ENCODE data around the gene PPP2R2B.

PPP2R2B gene

DNA sequence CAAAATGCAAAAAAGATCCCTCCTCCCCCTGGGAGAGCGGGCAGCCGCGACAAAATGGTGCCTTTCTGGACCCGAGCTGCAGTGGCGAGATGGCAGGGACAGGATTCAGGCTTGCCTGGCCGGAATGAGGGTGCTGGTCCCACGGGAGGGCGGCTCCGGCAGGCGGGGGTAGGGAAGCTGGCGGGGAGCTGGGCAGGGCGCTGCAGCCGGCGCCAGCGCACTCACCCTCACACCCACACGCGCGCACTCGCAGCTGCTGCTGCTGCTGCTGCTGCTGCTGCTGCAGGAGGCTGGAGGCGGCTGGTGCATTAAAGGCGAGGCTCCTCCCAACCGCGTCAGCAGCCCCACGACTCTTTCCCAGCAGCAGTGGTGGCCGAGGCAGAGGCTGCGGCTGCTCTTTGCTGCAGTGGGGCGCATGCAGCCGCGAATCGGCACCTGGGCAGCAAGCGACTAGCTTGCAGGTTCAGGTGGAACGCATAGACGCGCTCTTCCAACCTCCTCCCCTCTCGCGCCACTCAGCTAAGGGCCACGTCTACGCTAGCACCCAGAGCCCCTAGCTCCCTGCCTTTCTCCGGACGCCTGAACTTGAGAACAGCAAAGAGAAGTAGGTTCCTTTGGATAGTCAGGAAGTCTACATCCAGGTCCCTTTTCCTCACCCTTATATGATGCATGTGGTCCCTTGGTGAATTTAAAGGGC, at the start of gene PPP2R2B:
Gene PPP2R2B (minus strand): TSS at position 282 of the 697 bp plus-strand sequence.
- peak; percentile 53 for DNase-seq

GRCh38 chr5:146924132-146924531, 45.6 kb upstream of the PPP2R2B start:
- DNase-seq = no peak

DNA sequence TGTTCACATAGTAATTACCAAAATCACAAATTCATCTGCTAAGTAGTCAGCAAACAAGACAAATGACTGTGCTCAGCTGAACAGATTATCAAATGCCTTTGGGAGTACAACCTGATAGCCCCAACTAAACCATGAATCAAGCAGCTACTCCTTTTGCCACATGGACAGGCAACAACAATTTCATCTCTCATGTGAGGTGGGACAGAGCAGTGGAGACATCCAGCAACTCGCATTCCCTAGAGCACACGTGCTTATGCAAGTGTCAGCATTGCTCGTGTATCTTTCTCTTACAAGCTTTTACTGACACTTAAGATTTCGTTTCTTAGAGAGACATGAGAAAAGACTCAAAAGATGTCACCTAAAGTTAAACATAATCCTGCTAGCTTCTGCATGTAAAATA, 42.7 kb upstream of the PPP2R2B start:
- DNase-seq = no peak

- DNase-seq = no peak
These were observed 41.9 kb upstream of the PPP2R2B start for GRCh38 chr5:146920351-146920881.

- no peak for DNase-seq
These were observed 40.7 kb upstream of the PPP2R2B start for GRCh38 chr5:146919304-146919703.

- no peak for DNase-seq
These were observed 39.4 kb upstream of the PPP2R2B start for GRCh38 chr5:146917931-146918330.

DNA sequence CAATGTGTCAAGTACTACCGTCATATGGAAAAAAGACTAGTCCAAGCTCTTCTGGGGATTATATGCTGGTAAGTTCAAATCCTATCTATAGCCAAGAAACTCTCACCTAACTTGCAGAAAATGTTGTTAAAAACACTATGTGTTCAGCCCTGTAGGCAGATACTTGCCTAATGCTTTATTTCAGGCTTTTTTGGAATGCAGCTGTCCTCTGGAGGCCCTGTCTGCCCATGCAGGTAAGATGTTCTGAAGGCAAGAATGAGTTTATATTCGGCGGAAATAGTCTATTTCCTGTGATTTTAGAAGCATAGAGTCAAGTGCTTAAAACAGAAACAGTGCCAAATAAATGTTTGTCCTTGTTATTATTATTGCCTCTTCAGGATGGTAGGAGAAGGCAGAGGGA, 34.3 kb upstream of the PPP2R2B start:
- no peak for DNase-seq

DNA sequence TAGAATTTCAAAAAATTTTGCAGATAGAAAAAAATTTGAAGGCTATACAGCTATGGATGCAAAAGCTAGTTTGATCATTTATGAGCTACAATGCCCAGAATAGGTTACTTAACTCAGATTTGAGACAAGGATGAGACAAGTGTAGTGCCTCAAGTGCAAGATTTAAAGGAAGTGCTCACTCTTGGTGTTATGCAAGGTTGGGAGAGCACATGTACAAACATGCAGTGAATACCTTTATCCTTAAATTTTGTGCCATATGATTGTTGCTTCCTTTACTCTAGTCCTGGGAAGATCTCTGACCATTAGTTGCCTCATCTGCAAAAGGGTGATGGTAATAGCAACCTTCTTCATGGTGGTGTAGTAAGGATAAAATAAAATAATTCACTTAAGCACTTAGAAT, 31.7 kb upstream of the PPP2R2B start:
- DNase-seq = no peak

DNA sequence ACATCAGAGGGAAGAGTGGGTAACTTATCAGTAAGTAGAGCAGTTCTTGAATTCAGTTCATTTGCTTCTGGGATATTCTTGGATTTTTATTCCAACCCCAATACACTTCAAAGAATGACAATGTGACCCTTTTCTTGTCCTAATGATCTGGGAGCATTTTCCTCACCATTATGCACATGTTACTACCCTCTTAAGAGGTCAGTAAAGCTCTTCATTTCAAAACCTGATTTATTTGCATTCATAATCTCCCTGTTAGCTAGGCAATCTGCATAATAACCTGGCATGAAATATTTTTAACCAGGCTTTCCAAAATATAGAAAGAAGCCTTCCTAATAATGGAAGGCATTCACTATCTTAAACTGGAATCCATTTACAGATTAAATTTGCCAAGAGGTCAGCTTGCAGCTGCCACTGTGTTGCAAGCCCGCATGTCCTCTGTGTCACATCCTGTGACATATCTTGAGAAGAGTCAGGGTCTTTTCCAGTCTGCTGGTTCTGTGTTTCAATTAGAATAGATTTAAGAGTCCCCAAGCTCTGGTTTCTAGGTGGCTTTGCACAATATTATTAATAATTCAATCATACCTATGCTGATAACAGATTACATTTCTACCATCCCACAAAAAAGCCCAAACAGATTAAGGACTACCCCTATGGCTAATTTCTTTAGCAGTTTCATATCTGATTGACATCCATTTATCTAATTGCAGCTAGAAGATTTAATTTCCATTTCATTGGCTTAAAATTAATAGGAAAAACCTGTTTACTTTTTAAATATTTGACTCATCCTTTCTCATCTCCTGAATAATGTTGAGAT, 30.9 kb upstream of the PPP2R2B start:
- DNase-seq = no peak

GRCh38 chr5:146906803-146907202, 28.2 kb upstream of the PPP2R2B start:
- DNase-seq = no peak

DNA sequence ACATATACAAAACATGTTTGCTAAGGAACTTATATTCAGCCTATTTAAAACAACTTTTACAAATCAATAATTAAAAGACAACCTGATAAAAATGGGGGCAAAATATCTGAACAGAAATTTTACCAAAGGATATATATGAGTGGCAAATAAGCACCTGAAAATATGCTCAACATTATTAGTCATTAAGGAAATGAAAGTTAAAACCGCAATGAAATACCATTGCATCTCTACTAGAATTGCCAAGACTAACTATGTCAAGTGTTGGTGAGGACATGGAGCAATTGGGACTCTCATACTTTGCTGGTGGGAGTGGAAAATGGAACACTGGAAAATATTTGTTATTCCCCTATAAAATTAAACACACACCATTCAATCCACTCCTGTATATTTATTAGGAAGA, 26.3 kb upstream of the PPP2R2B start:
- no peak for DNase-seq

DNA sequence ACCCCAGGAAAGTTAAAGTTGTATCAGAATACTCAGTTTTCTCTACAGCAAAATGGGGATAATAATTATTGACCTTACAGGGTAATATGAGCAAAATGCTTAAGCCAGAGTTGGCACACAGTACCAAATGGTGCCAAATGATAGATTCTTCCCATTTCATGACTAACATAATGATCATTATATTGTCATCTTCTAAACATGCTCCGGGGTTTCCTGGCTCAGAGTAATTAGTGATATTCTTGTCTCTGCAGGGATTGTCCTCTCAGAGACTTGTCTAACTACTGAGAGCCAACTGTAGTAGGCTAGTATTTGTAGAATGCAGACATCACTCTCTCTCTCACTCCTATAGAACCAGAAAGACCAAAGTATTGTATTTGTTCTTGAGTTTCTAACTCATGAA, 25.2 kb upstream of the PPP2R2B start:
- DNase-seq = no peak

DNA sequence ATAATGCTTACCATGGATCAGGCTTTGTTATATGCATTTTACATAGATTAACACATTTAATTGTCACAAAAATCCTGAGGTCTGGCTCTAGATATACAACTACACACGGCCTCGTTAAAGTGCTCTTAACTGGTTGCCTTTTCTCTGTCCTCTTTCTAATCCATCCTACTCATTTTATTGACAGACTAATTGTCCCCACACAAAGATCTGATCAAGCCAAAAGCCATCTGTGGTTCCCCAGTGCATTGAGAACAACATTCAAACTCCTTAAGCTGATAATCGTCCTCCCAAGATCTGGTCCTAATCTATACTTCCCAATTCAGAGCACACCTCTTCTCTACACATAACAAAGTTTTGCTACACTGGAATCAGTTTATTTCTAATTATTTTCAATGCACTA, 23.9 kb upstream of the PPP2R2B start:
- no peak for DNase-seq

GRCh38 chr5:146897061-146897460, 18.5 kb upstream of the PPP2R2B start:
- no peak for DNase-seq

- DNase-seq = no peak
These were observed 16.4 kb upstream of the PPP2R2B start for GRCh38 chr5:146894753-146895521.

GRCh38 chr5:146893991-146894390, 15.4 kb upstream of the PPP2R2B start:
- no peak for DNase-seq

DNA sequence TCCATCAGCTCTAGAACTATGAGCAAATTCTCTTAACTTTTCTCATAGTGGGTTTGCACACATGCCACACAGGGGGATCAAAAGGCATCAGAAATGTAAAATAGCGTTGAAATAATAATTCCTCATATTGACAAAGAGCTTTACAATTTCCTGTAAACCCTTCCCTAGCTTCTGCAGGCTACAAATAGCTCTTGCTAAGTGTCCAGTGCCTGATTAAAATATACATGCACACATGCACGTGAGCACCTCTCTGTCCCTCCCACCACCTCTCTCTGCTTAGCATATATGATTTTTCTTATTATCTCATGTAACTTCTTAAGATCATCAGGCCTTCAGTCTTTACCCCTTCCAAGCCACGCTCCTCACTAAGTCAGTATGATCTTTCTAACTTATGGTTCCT, 13.7 kb upstream of the PPP2R2B start:
- no peak for DNase-seq

- DNase-seq = no peak
These were observed 13.0 kb upstream of the PPP2R2B start for GRCh38 chr5:146891511-146891910.

GRCh38 chr5:146890731-146891440, 12.3 kb upstream of the PPP2R2B start:
- no peak for DNase-seq

DNA sequence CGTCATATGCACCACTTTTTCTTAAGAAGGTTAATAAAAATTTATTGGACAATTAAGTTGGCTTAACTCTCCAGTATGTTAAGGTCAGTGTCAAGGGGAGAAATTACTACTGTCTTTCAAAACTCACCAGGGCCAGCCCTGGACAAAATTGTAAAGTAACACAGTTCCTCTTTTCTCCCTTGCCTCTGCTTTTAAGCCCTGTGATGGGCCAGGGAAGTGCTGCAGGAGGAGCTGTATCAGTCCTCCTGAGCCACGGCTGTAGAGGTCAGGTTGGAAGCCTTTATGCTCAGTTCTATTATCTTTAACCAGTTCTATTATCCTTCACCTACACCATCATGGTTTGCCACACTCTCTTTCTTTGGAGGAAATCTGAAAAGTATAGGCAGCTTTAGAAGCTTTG, 11.5 kb upstream of the PPP2R2B start:
- DNase-seq = no peak

DNA sequence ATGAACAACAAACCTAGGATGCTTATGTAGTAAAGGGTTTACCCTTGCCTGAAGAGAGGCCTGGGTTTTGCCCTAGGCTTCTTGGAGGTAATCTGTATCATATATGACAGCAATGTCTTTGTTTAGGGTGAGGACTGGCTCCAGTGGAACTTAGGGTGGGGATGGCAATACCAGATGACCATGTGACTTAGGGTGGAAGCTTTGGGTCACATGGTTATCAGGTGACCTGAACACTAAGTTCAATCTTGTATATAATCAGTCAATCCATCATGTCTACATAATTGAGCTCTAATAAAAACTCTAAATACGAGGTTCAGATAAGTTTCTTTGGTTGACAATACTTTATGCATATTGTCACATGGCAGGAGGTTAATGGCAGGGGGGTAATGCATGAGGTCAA, 10.6 kb upstream of the PPP2R2B start:
- no peak for DNase-seq

DNA sequence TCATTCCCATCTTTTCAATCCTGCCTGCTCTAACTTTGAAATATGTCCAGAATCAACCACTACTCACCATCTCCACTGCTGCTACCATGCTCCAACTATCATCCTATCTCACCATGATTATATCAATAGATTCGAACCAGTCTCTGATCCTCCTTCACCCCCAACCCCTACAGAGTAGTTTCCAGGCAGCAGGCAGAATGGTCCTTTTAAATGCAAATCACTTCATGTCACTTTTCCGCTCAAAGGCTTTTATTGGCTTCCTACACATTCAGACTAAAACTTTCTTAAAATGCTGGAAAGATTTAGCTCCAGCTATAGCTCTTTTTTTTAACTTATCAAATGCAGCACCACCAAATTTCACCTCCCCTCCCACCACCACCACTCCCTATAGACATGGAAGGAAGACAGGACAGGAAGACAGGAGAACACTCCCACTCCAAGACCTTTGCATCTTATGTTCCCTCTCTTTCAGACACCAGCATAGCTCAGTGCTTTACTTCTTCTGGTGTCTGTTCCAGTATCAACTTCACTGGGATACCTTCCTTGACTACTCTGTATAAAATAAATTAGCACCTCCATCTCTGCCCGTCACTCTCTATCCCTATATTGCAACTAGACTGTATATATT, 9.9 kb upstream of the PPP2R2B start:
- no peak for DNase-seq
